PC-9 (cell line): ENCODE results near the gene PHRF1. TPM values are rescaled to one million over a fixed set of nuclear protein-coding genes. Genes with fewer than 3 reads are reported as not detected.

Source experiments
- BruUV-seq: library from RNA; stranded (reverse); fragments of 400-500 nt; replicated peaks from 2 replicates; lab custom pipeline; 2021; lab: Mats Ljungman, UMichigan
- CTCF ChIA-PET: fragments of 300-600 bp; sonication (Branson Sonifier 250); formaldehyde crosslinking; loops from one replicate; lab custom pipeline; 2022; ENCODE audit warnings: antibody characterized with exemption; lab: Charles Lee
- POLR2A ChIA-PET: fragments of 300-600 bp; sonication (Branson Sonifier 250); formaldehyde crosslinking; loops from one replicate; lab custom pipeline; 2022; ENCODE audit warnings: antibody characterized with exemption; ENCODE audit not compliant: unreplicated experiment; lab: Charles Lee
- DNase-seq, 2 experiments: peaks; one replicate each; pipeline versions ENCODE4 v3.0.0 to v3.0.0-alpha.2; 2015 to 2022; ENCODE audit warnings: mixed read lengths in 1 of 2
- H2AFZ ChIP-seq: fragments of 200-600 bp; sonication (generic); 2 replicates; pipeline ENCODE4 v1.8.1; 2017; ENCODE audit warnings: antibody characterized with exemption
- H3F3A ChIP-seq: fragments of 200-600 bp; sonication (generic); 2 replicates; pipeline ENCODE4 v1.8.1; 2017; ENCODE audit warnings: antibody characterized with exemption, mild to moderate bottlenecking, low read depth; ENCODE audit not compliant: insufficient read depth
- H3K27ac ChIP-seq: fragments of 200-600 bp; sonication (generic); 2 replicates; pipeline ENCODE4 v1.6.1; 2016; ENCODE audit warnings: mixed run types
- H3K27me3 ChIP-seq: fragments of 200-600 bp; sonication (generic); 2 replicates; pipeline ENCODE4 v1.6.1; 2016; ENCODE audit warnings: low read depth, mixed run types; ENCODE audit not compliant: insufficient read depth
- H3K36me3 ChIP-seq: fragments of 200-600 bp; sonication (generic); 2 replicates; pipeline ENCODE4 v1.6.1; 2016; ENCODE audit warnings: low read depth, mixed run types
- H3K4me1 ChIP-seq: fragments of 200-600 bp; sonication (generic); replicated peaks from 2 replicates; pipeline ENCODE4 v1.6.1; 2016; ENCODE audit warnings: mixed run types; ENCODE audit not compliant: insufficient read depth
- H3K4me2 ChIP-seq: fragments of 200-600 bp; sonication (generic); 2 replicates; pipeline ENCODE4 v1.6.1; 2017; ENCODE audit warnings: mixed run types
- H3K4me3 ChIP-seq: fragments of 200-600 bp; sonication (generic); 2 replicates; pipeline ENCODE4 v1.6.1; 2016; ENCODE audit warnings: mixed run types
- H3K79me2 ChIP-seq: fragments of 200-600 bp; sonication (generic); 2 replicates; pipeline ENCODE4 v1.6.1; 2017; ENCODE audit warnings: low read depth, mixed run types
- H3K9me2 ChIP-seq: fragments of 200-600 bp; sonication (generic); 2 replicates; pipeline ENCODE4 v1.8.1; 2017; ENCODE audit warnings: mild to moderate bottlenecking; ENCODE audit not compliant: insufficient read depth
- H3K9me3 ChIP-seq: fragments of 200-600 bp; sonication (generic); 2 replicates; pipeline ENCODE4 v1.8.1; 2016; ENCODE audit warnings: low read depth; ENCODE audit not compliant: insufficient read depth
- H4K20me1 ChIP-seq: fragments of 200-600 bp; sonication (generic); 2 replicates; pipeline ENCODE4 v1.8.1; 2017; ENCODE audit not compliant: insufficient read depth
- EZH2 ChIP-seq: fragments of 200-600 bp; sonication (generic); IDR thresholded peaks from 2 replicates; pipeline ENCODE4 v1.8.0; 2017; ENCODE audit warnings: antibody characterized with exemption, low read depth
- intact Hi-C: fragments of 100-400 bp; cut with micrococcal nuclease; formaldehyde crosslinking; loops from one replicate; pipeline ENCODE4 v1.10.0; 2022; ENCODE audit not compliant: unreplicated experiment
- total RNA-seq: library from RNA; stranded (reverse); gene quantifications from 2 replicates; pipeline ENCODE4 v1.2.3, GENCODE V29; 2021
- TF ChIP-seq, protein P1 (sequence below): fragments of 200-600 bp; sonication (generic); conservative IDR thresholded peaks from 2 replicates; pipeline ENCODE4 v1.6.1; 2017; ENCODE audit warnings: mixed run types, antibody characterized with exemption, mild to moderate bottlenecking, moderate library complexity

PHRF1 gene
- total RNA-seq, 1 experiment from 2014 or later, result 21.7 TPM

DNA sequence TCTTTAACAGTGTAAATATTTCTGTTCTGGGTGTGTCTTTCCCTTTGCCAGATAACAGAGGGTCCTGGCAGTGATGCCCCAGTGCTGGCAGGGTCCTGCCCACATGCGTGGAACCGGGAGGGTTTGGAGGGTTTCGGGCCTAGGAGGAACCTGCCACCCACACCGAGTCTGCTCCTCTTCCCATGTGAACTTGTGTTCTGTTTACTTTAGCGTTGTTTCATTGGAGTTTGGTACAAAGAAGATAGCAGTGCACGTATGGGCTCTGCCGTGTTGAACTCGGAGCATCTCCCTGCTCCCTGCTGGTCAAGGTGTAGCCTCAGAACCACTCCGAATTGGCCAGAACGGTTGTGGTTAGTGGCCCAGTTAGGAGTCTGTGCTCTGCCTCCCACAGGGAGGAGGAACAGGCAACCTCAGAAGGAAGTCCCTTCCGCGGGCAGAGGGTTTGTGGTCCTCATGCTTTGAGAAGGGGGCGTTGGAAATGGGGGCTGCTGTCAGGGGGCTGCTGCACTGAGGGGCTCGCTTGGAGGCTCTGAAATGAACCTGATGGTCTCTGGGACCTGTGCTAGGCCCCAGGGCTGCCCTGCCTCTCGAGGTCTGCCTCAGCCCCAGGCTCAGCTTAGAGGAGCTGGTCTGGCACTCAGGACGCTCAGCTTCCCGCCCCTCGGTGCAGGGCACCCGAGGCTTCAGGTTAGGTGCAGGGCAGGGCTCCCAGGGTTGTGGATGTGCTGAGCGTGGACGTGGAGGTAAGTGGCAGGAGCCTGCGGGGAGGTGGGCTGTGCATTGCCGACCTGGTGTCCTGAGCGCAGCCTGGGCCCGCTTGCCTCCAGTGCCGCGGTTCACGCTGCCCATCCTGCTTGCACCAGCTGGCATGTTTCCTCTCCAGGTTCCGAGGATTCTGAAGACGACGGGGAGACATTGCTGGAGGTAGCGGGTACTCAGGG, 10.4 kb downstream of the PHRF1 start:
- CTCF ChIA-PET, result no interaction called here
- H3K4me1 ChIP-seq, result no peaks in the 10 kb centered on the region
- no peaks in the 10 kb centered on the region for H3K36me3 ChIP-seq
- H2AFZ ChIP-seq, result no peak overlapping the region
- H4K20me1 ChIP-seq, result peaks cover 9% of the 10 kb centered on the region
- POLR2A ChIA-PET, result no interaction called here
- no peak overlapping the region for H3K4me2 ChIP-seq
- H3K9me2 ChIP-seq, result no peaks in the 10 kb centered on the region
- no peak for DNase-seq
- H3K27me3 ChIP-seq, result no peaks in the 10 kb centered on the region
- H3K79me2 ChIP-seq, result peaks cover 3% of the 10 kb centered on the region
- H3K4me3 ChIP-seq, result no peak overlapping the region
- no peak overlapping the region for H3K27ac ChIP-seq
- no peak for TF ChIP-seq EZH2
- TF ChIP-seq, protein P1, sequence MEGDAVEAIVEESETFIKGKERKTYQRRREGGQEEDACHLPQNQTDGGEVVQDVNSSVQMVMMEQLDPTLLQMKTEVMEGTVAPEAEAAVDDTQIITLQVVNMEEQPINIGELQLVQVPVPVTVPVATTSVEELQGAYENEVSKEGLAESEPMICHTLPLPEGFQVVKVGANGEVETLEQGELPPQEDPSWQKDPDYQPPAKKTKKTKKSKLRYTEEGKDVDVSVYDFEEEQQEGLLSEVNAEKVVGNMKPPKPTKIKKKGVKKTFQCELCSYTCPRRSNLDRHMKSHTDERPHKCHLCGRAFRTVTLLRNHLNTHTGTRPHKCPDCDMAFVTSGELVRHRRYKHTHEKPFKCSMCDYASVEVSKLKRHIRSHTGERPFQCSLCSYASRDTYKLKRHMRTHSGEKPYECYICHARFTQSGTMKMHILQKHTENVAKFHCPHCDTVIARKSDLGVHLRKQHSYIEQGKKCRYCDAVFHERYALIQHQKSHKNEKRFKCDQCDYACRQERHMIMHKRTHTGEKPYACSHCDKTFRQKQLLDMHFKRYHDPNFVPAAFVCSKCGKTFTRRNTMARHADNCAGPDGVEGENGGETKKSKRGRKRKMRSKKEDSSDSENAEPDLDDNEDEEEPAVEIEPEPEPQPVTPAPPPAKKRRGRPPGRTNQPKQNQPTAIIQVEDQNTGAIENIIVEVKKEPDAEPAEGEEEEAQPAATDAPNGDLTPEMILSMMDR, result no peak
- intact Hi-C loops, result no loop called here
- BruUV-seq, result no TSS peak
- H3F3A ChIP-seq, result no peaks in the 10 kb centered on the region; the same call in 1 of the 2 replicates
- no peaks in the 10 kb centered on the region for H3K9me3 ChIP-seq

DNA sequence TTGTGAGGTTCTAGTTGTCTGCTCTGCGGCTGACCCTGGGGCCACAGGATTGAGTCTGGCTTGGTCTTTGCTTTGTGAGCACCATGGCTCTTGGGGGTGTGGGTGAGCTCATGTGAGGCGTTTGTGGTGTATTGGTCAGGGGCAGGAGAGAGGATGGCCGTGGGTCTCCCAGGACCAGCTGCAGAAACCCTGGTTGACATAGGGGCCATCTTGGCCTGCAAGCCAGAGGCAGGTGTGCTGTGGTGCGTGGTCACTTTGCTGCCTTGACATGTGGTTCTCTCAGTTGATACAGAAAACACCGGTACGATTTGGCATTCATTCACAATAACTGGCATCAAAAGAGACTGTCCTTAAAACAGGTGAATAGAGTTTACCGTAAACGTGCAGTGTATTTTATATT, 11.3 kb downstream of the PHRF1 start:
- intact Hi-C loops, result no loop called here
- no TSS peak for BruUV-seq
- DNase-seq, result no peak
- no peak overlapping the region for H3K27ac ChIP-seq
- H3K9me2 ChIP-seq, result no peaks in the 10 kb centered on the region
- ChIA-PET CTCF (no interaction called here), POLR2A (no interaction called here)
- TF ChIP-seq, protein P1, result no peak
- no peak for TF ChIP-seq EZH2
- no peaks in the 10 kb centered on the region for H3K9me3 ChIP-seq
- H4K20me1 ChIP-seq, result peaks cover 6% of the 10 kb centered on the region; the same call in 1 of the 2 replicates
- no peak overlapping the region for H3K4me2 ChIP-seq
- H2AFZ ChIP-seq, result no peak overlapping the region
- H3K79me2 ChIP-seq, result no peaks in the 10 kb centered on the region
- H3K4me3 ChIP-seq, result no peak overlapping the region
- H3K27me3 ChIP-seq, result no peaks in the 10 kb centered on the region
- no peaks in the 10 kb centered on the region for H3K4me1 ChIP-seq
- no peaks in the 10 kb centered on the region for H3K36me3 ChIP-seq
- no peaks in the 10 kb centered on the region; the same call in 1 of the 2 replicates for H3F3A ChIP-seq

DNA sequence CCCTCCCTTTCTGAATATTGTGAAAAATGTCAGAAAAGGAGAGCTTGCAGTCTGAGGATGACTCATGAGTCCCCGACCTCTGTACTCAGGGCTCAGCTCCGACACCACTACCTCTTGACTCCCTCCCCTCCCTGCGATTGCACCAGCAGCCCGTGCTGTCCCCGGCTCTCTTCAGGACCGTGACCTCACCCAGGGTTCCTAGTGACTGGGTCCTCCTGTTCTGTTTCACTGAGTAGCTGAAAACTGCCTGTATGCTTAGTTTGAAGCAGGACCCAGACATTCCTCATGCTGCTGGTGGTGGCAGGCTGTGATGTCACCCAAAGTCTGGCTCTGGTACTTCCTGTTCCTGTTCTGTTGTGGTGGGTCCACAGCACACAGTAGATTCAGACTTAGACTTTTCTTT, 11.7 kb downstream of the PHRF1 start:
- Histone ChIP-seq H4K20me1 (peaks cover 6% of the 10 kb centered on the region; the same call in 1 of the 2 replicates), H3K79me2 (no peaks in the 10 kb centered on the region), H3K36me3 (no peaks in the 10 kb centered on the region), H3K4me3 (no peak overlapping the region), H3K9me3 (no peaks in the 10 kb centered on the region), H3K9me2 (no peaks in the 10 kb centered on the region), H3F3A (no peaks in the 10 kb centered on the region; the same call in 1 of the 2 replicates), H3K4me1 (no peaks in the 10 kb centered on the region), H3K27ac (no peak overlapping the region), H2AFZ (no peak overlapping the region), H3K4me2 (no peak overlapping the region), H3K27me3 (no peaks in the 10 kb centered on the region)
- TF ChIP-seq, protein P1, result no peak
- ChIA-PET POLR2A (no interaction called here), CTCF (no interaction called here)
- no peak for DNase-seq
- BruUV-seq, result no TSS peak
- intact Hi-C loops, result no loop called here
